ENCODE data around the gene YAF2. TPM values are rescaled to one million over a fixed set of nuclear protein-coding genes. Genes with fewer than 3 reads are reported as not detected.

The YAF2 gene
- total and polyA plus RNA-seq, 5 donors, result 42.6 to 93.9 (median 85.1) TPM

DNA sequence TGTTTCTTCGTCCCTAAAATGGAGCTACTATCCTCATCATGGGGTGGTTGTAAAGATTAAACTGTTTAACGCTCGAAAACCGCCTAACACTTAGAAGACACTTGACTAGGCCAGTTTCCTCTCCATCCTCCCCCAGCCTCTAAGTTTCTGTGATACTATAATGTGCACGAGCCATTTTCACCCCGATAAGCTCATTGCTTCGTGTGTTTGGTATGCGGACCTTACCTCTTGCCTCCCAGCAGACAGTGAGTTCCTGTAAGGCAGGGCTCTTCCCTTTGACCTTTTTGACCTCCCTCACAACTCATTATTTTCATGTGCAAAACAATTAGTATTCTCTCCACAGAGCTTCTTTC lies 92.9 kb downstream of the YAF2 start:
- DNase-seq (no peak), ATAC-seq (no peak)
- Histone ChIP-seq H3K27me3 (ENCODE audit: control insufficient read depth, insufficient read depth) (no peaks in the 10 kb centered on the region), H3K4me3 (ENCODE audit: low read length) (peak overlapping the region; percentile 79), H3K27ac (ENCODE audit: low read length) (peak overlapping the region; percentile 16), H3K9me3 (ENCODE audit: control insufficient read depth, low read length) (no peaks in the 10 kb centered on the region), H3K4me1 (ENCODE audit: control insufficient read depth, insufficient read depth, low read length) (no peaks in the 10 kb centered on the region)
- intact Hi-C loops (cut with DNase I), result loop anchor here in 1 of 4 donors (10.0 kb wide), 1 partner anchor 90 kb away; the partner anchor contains the start of gene YAF2
- 5% methylated on average over 8 of the region's 8 CpGs for WGBS

- peak; percentile 99 for ATAC-seq
- peak within 1 kb of the TSS; percentile 79 for H3K4me3 ChIP-seq (ENCODE audit: low read length)
- H3K9me3 ChIP-seq (ENCODE audit: control insufficient read depth, low read length), result no peaks in the 10 kb centered on the region
- no peaks in the 10 kb centered on the region for H3K4me1 ChIP-seq (ENCODE audit: control insufficient read depth, insufficient read depth, low read length)
- intact Hi-C loops (cut with DNase I), result loop anchor here in 2 of 4 donors (5.0 to 10.0 kb wide), 2 partner anchors 88 to 90 kb away; partner anchors contain the start of gene YAF2 (in 1 of the 2)
- H3K27ac ChIP-seq (ENCODE audit: low read length), result peak within 1 kb of the TSS; percentile 39
- peak; percentile 95 to 98 (median 98) for DNase-seq
- H3K27me3 ChIP-seq (ENCODE audit: control insufficient read depth, insufficient read depth), result no peaks in the 10 kb centered on the region
- WGBS, result under 1% methylated on average over 105 of the region's 106 CpGs
These were observed 93.4 kb downstream of the YAF2 start, which contains the start of gene GXYLT1 for GRCh38 chr12:42144408-42145196. GXYLT1 (minus strand) TSS chr12:42144874; CDS start chr12:42144646, 228 bp downstream.

- Histone ChIP-seq H3K4me3 (ENCODE audit: low read length) (peak overlapping the region; percentile 79), H3K4me1 (ENCODE audit: control insufficient read depth, insufficient read depth, low read length) (no peaks in the 10 kb centered on the region), H3K27me3 (ENCODE audit: control insufficient read depth, insufficient read depth) (no peaks in the 10 kb centered on the region), H3K9me3 (ENCODE audit: control insufficient read depth, low read length) (no peaks in the 10 kb centered on the region), H3K27ac (ENCODE audit: low read length) (peak overlapping the region; percentile 39)
- intact Hi-C loops (cut with DNase I), result loop anchor here in 2 of 4 donors (5.0 to 10.0 kb wide), 2 partner anchors 88 to 91 kb away; partner anchors contain the start of gene YAF2 (in 1 of the 2)
- DNase-seq, result peak in 2 of 3 donors; percentile 20 to 73
- WGBS, result under 1% methylated on average over 21 of the region's 21 CpGs
- peak in 1 of 2 donors; percentile 14 for ATAC-seq
These were observed 94.0 kb downstream of the YAF2 start for GRCh38 chr12:42144158-42144407.

DNA sequence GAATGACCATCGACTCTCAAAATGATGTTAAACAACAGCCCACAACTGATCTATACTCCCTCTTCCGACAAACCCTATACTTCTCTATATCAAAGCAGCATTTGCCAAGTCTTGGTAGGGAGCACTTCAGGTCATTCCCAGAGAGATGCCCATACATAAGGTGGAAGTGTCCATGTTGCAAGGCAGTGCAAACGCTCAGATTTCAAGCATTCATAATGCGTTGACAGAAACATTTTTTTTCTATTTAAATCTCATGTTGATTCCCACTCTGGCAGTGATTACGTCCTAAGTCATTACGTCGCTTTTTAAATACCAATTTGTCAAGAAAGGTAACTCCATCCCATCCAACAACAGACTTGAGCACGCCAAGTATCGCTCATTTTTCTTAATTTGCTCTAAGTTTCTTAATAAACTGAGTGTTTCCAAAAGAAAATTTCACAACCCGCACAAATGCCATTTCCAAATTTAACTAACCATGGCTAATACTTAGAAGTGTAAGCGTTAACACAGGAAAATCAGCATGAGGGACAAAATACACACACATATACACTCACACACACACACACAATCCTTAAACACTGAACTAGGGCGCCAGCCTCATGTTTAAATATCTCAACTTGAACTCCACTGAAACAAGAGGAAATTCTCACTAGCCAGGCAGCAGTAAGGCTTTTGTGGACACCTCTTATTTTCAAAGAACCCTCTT lies 94.4 kb downstream of the YAF2 start:
- H3K27ac ChIP-seq (ENCODE audit: low read length), result no peak overlapping the region
- WGBS, result 8% methylated on average over 12 of the region's 12 CpGs
- DNase-seq, result no peak
- H3K27me3 ChIP-seq (ENCODE audit: control insufficient read depth, insufficient read depth), result no peaks in the 10 kb centered on the region
- ATAC-seq, result no peak
- intact Hi-C loops (cut with DNase I), result loop anchor here in 2 of 4 donors (5.0 to 10.0 kb wide), 2 partner anchors 89 to 91 kb away; partner anchors contain the start of gene YAF2 (in 1 of the 2)
- H3K4me1 ChIP-seq (ENCODE audit: control insufficient read depth, insufficient read depth, low read length), result no peaks in the 10 kb centered on the region
- peak overlapping the region; percentile 79 for H3K4me3 ChIP-seq (ENCODE audit: low read length)
- H3K9me3 ChIP-seq (ENCODE audit: control insufficient read depth, low read length), result no peaks in the 10 kb centered on the region

GRCh38 chr12:42141981-42142606 lies 96.0 kb downstream of the YAF2 start:
- 84% methylated on average over 3 of the region's 3 CpGs for WGBS
- Histone ChIP-seq H3K9me3 (ENCODE audit: control insufficient read depth, low read length) (no peaks in the 10 kb centered on the region), H3K27ac (ENCODE audit: low read length) (no peak overlapping the region), H3K4me3 (ENCODE audit: low read length) (no peak overlapping the region), H3K4me1 (ENCODE audit: control insufficient read depth, insufficient read depth, low read length) (no peaks in the 10 kb centered on the region), H3K27me3 (ENCODE audit: control insufficient read depth, insufficient read depth) (no peaks in the 10 kb centered on the region)
- ATAC-seq (no peak), DNase-seq (no peak)
- intact Hi-C loops (cut with DNase I), result loop anchor here in 2 of 4 donors (5.0 to 10.0 kb wide), 2 partner anchors 90 to 93 kb away; partner anchors contain the start of gene YAF2 (in 1 of the 2)

DNA sequence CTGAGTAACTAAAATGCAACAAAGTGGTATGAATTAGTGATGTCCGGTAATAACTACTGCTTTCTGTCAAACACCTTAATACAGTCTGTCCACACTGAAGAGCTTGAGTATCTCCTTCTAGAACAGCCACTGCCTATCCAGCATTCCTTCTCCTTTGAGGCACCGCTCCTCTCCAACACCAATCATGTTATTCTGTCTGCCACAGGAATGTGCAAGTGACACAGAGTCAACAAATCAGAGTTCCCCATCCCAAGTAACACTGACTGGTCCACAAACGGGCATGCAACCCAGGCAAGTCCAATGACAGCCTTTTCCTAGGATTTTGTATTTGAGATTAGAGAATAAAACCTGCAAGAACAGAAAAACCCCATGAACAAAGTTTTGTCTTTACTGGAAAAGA lies 97.1 kb downstream of the YAF2 start:
- intact Hi-C loops (cut with DNase I), result loop anchor here in 2 of 4 donors (5.0 to 10.0 kb wide), 2 partner anchors 91 to 94 kb away; partner anchors contain the start of gene YAF2 (in 1 of the 2)
- 42% methylated on average over 3 of the region's 3 CpGs for WGBS
- Histone ChIP-seq H3K9me3 (ENCODE audit: control insufficient read depth, low read length) (no peaks in the 10 kb centered on the region), H3K4me3 (ENCODE audit: low read length) (no peak overlapping the region), H3K27me3 (ENCODE audit: control insufficient read depth, insufficient read depth) (no peaks in the 10 kb centered on the region), H3K27ac (ENCODE audit: low read length) (no peak overlapping the region), H3K4me1 (ENCODE audit: control insufficient read depth, insufficient read depth, low read length) (peaks cover 1% of the 10 kb centered on the region)
- no peak for ATAC-seq
- no peak for DNase-seq

DNA sequence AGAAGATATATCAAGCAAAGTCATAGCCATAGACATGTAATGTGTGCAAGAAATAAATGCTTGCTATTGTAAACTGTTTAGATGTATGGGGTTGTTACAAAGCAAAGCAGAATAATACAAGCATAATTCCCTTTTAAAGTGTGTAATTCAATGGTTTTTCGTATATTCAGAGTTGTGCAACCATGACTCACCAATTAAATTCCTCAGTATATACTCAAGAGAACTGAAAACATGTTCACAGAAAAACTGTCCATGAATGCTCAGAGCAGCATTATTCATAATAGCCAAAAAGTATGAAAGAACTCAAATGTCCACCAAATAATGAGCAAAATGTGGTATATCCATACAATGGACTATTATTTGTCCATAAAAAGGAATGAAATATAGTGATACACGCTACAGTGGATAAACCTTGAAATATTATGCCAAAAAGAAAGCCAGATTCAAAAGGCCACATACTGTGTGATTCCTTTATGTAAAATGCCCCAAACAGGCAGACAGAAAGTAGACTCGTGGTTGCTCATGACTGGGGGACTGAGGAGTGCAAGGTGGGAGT lies 102.7 kb downstream of the YAF2 start:
- ATAC-seq, result no peak
- H3K4me3 ChIP-seq (ENCODE audit: low read length), result no peak overlapping the region
- intact Hi-C loops (cut with DNase I), result loop anchor here in 2 of 4 donors (10.0 kb wide), 2 partner anchors 199 to 439 kb away; no protein-coding TSS in a partner anchor
- H3K9me3 ChIP-seq (ENCODE audit: control insufficient read depth, low read length), result no peaks in the 10 kb centered on the region
- no peaks in the 10 kb centered on the region for H3K27me3 ChIP-seq (ENCODE audit: control insufficient read depth, insufficient read depth)
- no peak for DNase-seq
- peaks cover 4% of the 10 kb centered on the region for H3K4me1 ChIP-seq (ENCODE audit: control insufficient read depth, insufficient read depth, low read length)
- WGBS, result 89% methylated on average over 3 of the region's 3 CpGs
- H3K27ac ChIP-seq (ENCODE audit: low read length), result no peak overlapping the region

- H3K4me3 ChIP-seq (ENCODE audit: low read length), result no peak overlapping the region
- 58% methylated on average over 4 of the region's 4 CpGs for WGBS
- peaks cover 2% of the 10 kb centered on the region for H3K4me1 ChIP-seq (ENCODE audit: control insufficient read depth, insufficient read depth, low read length)
- no peaks in the 10 kb centered on the region for H3K9me3 ChIP-seq (ENCODE audit: control insufficient read depth, low read length)
- peak; percentile 68 to 77 for ATAC-seq
- H3K27ac ChIP-seq (ENCODE audit: low read length), result no peak overlapping the region
- intact Hi-C loops (cut with DNase I), result loop anchor here in 2 of 4 donors (10.0 kb wide), 2 partner anchors 204 to 444 kb away; no protein-coding TSS in a partner anchor
- no peaks in the 10 kb centered on the region for H3K27me3 ChIP-seq (ENCODE audit: control insufficient read depth, insufficient read depth)
- peak in 2 of 3 donors; percentile 57 to 67 for DNase-seq
These were observed 107.2 kb downstream of the YAF2 start for GRCh38 chr12:42130672-42131402.

DNA sequence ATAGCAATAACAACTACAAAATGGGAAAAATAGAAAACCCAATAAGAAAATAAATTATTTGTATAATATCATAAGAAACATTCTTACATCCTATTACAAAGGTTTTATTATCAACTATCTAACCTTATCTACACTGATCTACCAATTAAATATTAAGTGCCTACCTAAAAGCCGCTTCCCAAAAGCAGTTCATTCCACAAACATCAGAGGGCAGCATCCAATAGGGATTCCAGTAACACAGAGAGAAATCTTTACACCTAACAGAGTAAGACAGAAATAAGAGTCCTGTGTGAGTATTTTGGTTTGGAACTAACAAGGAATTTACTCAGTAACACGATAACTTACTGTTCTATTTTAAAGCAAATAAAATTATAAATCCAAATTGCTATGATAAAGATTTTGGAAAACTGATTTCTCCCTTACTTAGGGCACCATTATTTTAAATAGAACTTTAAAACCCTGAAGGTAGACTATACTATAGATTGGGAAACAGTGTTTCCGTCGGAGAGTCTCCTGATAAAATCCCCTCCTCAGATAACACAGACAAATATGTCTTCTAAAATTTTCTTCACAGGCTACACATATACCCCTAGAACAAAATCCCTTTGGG lies 108.3 kb downstream of the YAF2 start:
- Histone ChIP-seq H3K4me1 (ENCODE audit: control insufficient read depth, insufficient read depth, low read length) (peaks cover 4% of the 10 kb centered on the region), H3K27ac (ENCODE audit: low read length) (no peak overlapping the region), H3K27me3 (ENCODE audit: control insufficient read depth, insufficient read depth) (no peaks in the 10 kb centered on the region), H3K4me3 (ENCODE audit: low read length) (no peak overlapping the region), H3K9me3 (ENCODE audit: control insufficient read depth, low read length) (no peaks in the 10 kb centered on the region)
- ATAC-seq (peak; percentile 78 to 79), DNase-seq (no peak)
- intact Hi-C loops (cut with DNase I), result loop anchor here in 3 of 4 donors (2.0 to 10.0 kb wide), 4 partner anchors 203 to 445 kb away; no protein-coding TSS in a partner anchor
- 28% methylated on average over 4 of the region's 4 CpGs for WGBS
